GM23338 (cell line): ENCODE data around the gene MLF2. TPM values are rescaled to one million over a fixed set of nuclear protein-coding genes. Genes with fewer than 3 reads are reported as not detected.

ENCODE experiments used
- ATAC-seq: fragments of 200-7000 bp; cut with Tn5 transposase; 3 replicates; pipeline ENCODE4 v1.9.1; 2020
- DNase-seq: peaks from one replicate; pipeline ENCODE4 v3.0.0-alpha.2; 2015; ENCODE audit warnings: low spot score
- H2AFZ ChIP-seq: fragments of 200-600 bp; sonication (generic); 2 replicates; pipeline ENCODE4 v1.8.0; 2016; ENCODE audit warnings: antibody characterized with exemption, mild to moderate bottlenecking, moderate library complexity
- H3F3A ChIP-seq: fragments of 200-600 bp; sonication (generic); replicated peaks from 2 replicates; pipeline ENCODE4 v1.8.0; 2017; ENCODE audit warnings: antibody characterized with exemption, mixed run types, low read depth
- H3K27ac ChIP-seq: fragments of 200-600 bp; sonication (generic); 2 replicates; pipeline ENCODE4 v1.6.1; 2016; ENCODE audit warnings: low read depth
- H3K27me3 ChIP-seq: fragments of 200-600 bp; sonication (generic); 2 replicates; pipeline ENCODE4 v1.8.0; 2016; ENCODE audit warnings: mild to moderate bottlenecking, mixed run types, moderate library complexity; ENCODE audit not compliant: insufficient read depth
- H3K36me3 ChIP-seq: fragments of 200-600 bp; sonication (generic); 2 replicates; pipeline ENCODE4 v1.8.0; 2016; ENCODE audit warnings: mild to moderate bottlenecking; ENCODE audit not compliant: insufficient read depth
- H3K4me1 ChIP-seq: fragments of 200-600 bp; sonication (generic); 2 replicates; pipeline ENCODE4 v1.8.0; 2016; ENCODE audit warnings: mild to moderate bottlenecking, moderate library complexity; ENCODE audit not compliant: insufficient read depth
- H3K4me2 ChIP-seq: fragments of 200-600 bp; sonication (generic); 2 replicates; pipeline ENCODE4 v1.7.1; 2017; ENCODE audit warnings: mixed run types
- H3K4me3 ChIP-seq: fragments of 200-600 bp; sonication (generic); 2 replicates; pipeline ENCODE4 v1.6.1; 2016; ENCODE audit warnings: mixed run types
- H3K79me2 ChIP-seq: fragments of 200-600 bp; sonication (generic); replicated peaks from 2 replicates; pipeline ENCODE4 v1.8.0; 2017; ENCODE audit warnings: mild to moderate bottlenecking; ENCODE audit not compliant: insufficient read depth
- H3K9me2 ChIP-seq: fragments of 200-600 bp; sonication (generic); 2 replicates; pipeline ENCODE4 v1.8.0; 2017; ENCODE audit not compliant: insufficient read depth
- H4K20me1 ChIP-seq: fragments of 200-600 bp; sonication (generic); replicated peaks from 2 replicates; pipeline ENCODE4 v1.8.0; 2017; ENCODE audit warnings: mild to moderate bottlenecking; ENCODE audit not compliant: insufficient read depth
- H3K27ac Mint-ChIP-seq: 2 replicates; pipeline ENCODE4 v1.8.0; 2020; ENCODE audit warnings: inconsistent platforms, mild to moderate bottlenecking, moderate library complexity, mixed read lengths
- H3K27me3 Mint-ChIP-seq: 3 replicates; pipeline ENCODE4 v1.8.0; 2022; ENCODE audit warnings: low read depth, mild to moderate bottlenecking, moderate library complexity, mixed read lengths, inconsistent platforms; ENCODE audit not compliant: insufficient read depth, poor library complexity
- H3K36me3 Mint-ChIP-seq: 3 replicates; pipeline ENCODE4 v1.8.0; 2021; ENCODE audit warnings: low read depth, mild to moderate bottlenecking, inconsistent platforms, moderate library complexity, mixed read lengths
- H3K4me1 Mint-ChIP-seq: 3 replicates; pipeline ENCODE4 v1.8.0; 2020; ENCODE audit warnings: mild to moderate bottlenecking, inconsistent platforms, mixed read lengths
- H3K4me3 Mint-ChIP-seq: 3 replicates; pipeline ENCODE4 v1.8.0; 2021; ENCODE audit warnings: moderate library complexity, mild to moderate bottlenecking, inconsistent platforms, mixed read lengths
- H3K9me3 Mint-ChIP-seq: 3 replicates; pipeline ENCODE4 v1.8.0; 2020; ENCODE audit warnings: moderate library complexity, mild to moderate bottlenecking, inconsistent platforms, mixed read lengths
- CREB1 ChIP-seq: fragments of 250-450 bp; sonication (Bioruptor Pico); IDR thresholded peaks from 2 replicates; pipeline ENCODE4 v1.5.0; 2020; ENCODE audit warnings: low read depth, mild to moderate bottlenecking, moderate library complexity
- CTCF ChIP-seq, 2 experiments: fragments of 200-600 bp in 1 of 2; sonication (generic) in 1 of 2; conservative IDR thresholded peaks; 2 replicates each; pipeline versions ENCODE4 v1.5.1 to v1.6.1; 2016 to 2017; ENCODE audit warnings: antibody characterized with exemption in 2 of 2, low read depth in 2 of 2, mild to moderate bottlenecking in 2 of 2, moderate library complexity in 1 of 2
- ETS1 ChIP-seq: IDR thresholded peaks from 2 replicates; pipeline ENCODE4 v1.6.1; 2016; ENCODE audit warnings: antibody characterized with exemption
- EZH2 ChIP-seq: fragments of 200-600 bp; sonication (generic); IDR thresholded peaks from one replicate; pipeline ENCODE4 v1.8.0; 2017; ENCODE audit warnings: antibody characterized with exemption, mild to moderate bottlenecking, low read depth; ENCODE audit not compliant: unreplicated experiment
- EZH2phosphoT487 ChIP-seq: fragments of 200-600 bp; sonication (generic); IDR thresholded peaks from one replicate; pipeline ENCODE4 v1.8.1; 2018; ENCODE audit warnings: antibody characterized with exemption; ENCODE audit not compliant: unreplicated experiment
- JUNB ChIP-seq: IDR thresholded peaks from one replicate; pipeline ENCODE4 v1.6.1; 2016; ENCODE audit warnings: antibody characterized with exemption; ENCODE audit not compliant: unreplicated experiment
- NANOG ChIP-seq: IDR thresholded peaks from 2 replicates; pipeline ENCODE4 v1.6.1; 2016; ENCODE audit warnings: antibody characterized with exemption, borderline replicate concordance
- POLR2AphosphoS5 ChIP-seq: IDR thresholded peaks from 2 replicates; pipeline ENCODE4 v1.6.1; 2016; ENCODE audit warnings: antibody characterized with exemption, low read depth
- STAT1 ChIP-seq: IDR thresholded peaks from one replicate; pipeline ENCODE4 v1.6.1; 2016; ENCODE audit warnings: antibody characterized with exemption; ENCODE audit not compliant: unreplicated experiment
- ZNF114 ChIP-seq: fragments of 250-450 bp; sonication (Bioruptor Pico); IDR thresholded peaks from 2 replicates; pipeline ENCODE4 v1.5.0; 2020; ENCODE audit warnings: mild to moderate bottlenecking, moderate library complexity
- ZNF331 ChIP-seq: fragments of 250-450 bp; sonication (Bioruptor Pico); IDR thresholded peaks from 2 replicates; pipeline ENCODE4 v1.5.0; 2020; ENCODE audit warnings: low read depth, mild to moderate bottlenecking, moderate library complexity
- polyA plus RNA-seq: library from polyadenylated mRNA; unstranded; fragments of >200 nt; fragmentation: Nextera tagmentation; extraction: Ambion mirVana; gene quantifications from 2 replicates; pipeline ENCODE4 v1.2.1, GENCODE V29; 2016
- total RNA-seq: library from RNA; depleted of rRNA; stranded (reverse); fragments of >200 nt; shearing (Covaris generic); gene quantifications from 2 replicates; pipeline ENCODE4 v1.2.3, GENCODE V29; 2014

MLF2 gene
- total and polyA plus RNA-seq, 2 experiments from 2014 or later = 280 to 289 TPM

- H3K27ac ChIP-seq = no peak overlapping the region
- Mint-ChIP-seq H3K36me3 (no peaks in the 10 kb centered on the region), H3K27me3 (peaks cover 10% of the 10 kb centered on the region), H3K4me1 (peaks cover 20% of the 10 kb centered on the region), H3K4me3 (no peak overlapping the region), H3K9me3 (no peaks in the 10 kb centered on the region), H3K27ac (no peak overlapping the region)
- no peaks in the 10 kb centered on the region for H4K20me1 ChIP-seq
- ATAC-seq (no peak), DNase-seq (no peak)
- TF ChIP-seq CTCF (conservative IDR thresholded peaks at IDR 0.05; ENCODE audit: low read depth in 2 of 2) (no peak), CREB1 (CRISPR knock-in tag) (no peak), ETS1 (no peak), POLR2AphosphoS5 (no peak), EZH2 (no peak), ZNF114 (CRISPR knock-in tag) (no peak), EZH2phosphoT487 (no peak), NANOG (no peak), JUNB (no peak)
- no peaks in the 10 kb centered on the region for H3K27me3 ChIP-seq
- H3K4me1 ChIP-seq = peaks cover 17% of the 10 kb centered on the region
- H3F3A ChIP-seq = no peaks in the 10 kb centered on the region
- no peak overlapping the region for H3K4me2 ChIP-seq
- no peaks in the 10 kb centered on the region for H3K9me2 ChIP-seq
- H3K79me2 ChIP-seq = no peaks in the 10 kb centered on the region
- no peaks in the 10 kb centered on the region for H3K36me3 ChIP-seq
- no peak overlapping the region for H3K4me3 ChIP-seq
- 0 out of 2 replicates have a peak overlapping the region, but pooled peaks have one; percentile 47 for H2AFZ ChIP-seq
Measured at GRCh38 chr12:6784296-6784695, 31.4 kb upstream of the MLF2 start.

- Mint-ChIP-seq H3K9me3 (no peaks in the 10 kb centered on the region), H3K36me3 (no peaks in the 10 kb centered on the region), H3K4me1 (peaks cover 20% of the 10 kb centered on the region), H3K27me3 (peaks cover 11% of the 10 kb centered on the region), H3K4me3 (no peak overlapping the region), H3K27ac (no peak overlapping the region)
- Histone ChIP-seq H3K4me1 (peaks cover 15% of the 10 kb centered on the region), H3K9me2 (no peaks in the 10 kb centered on the region), H3F3A (no peaks in the 10 kb centered on the region), H3K79me2 (no peaks in the 10 kb centered on the region), H3K36me3 (no peaks in the 10 kb centered on the region), H2AFZ (0 out of 2 replicates have a peak overlapping the region, but pooled peaks have one; percentile 47), H3K4me2 (no peak overlapping the region), H3K27me3 (no peaks in the 10 kb centered on the region), H4K20me1 (no peaks in the 10 kb centered on the region), H3K27ac (no peak overlapping the region), H3K4me3 (no peak overlapping the region)
- ATAC-seq (no peak), DNase-seq (no peak)
- no peak for TF ChIP-seq CREB1 (CRISPR knock-in tag)
- TF ChIP-seq NANOG = no peak
- TF ChIP-seq ZNF331 = no peak
- no peak for TF ChIP-seq ZNF114 (CRISPR knock-in tag)
- no peak for TF ChIP-seq STAT1
- TF ChIP-seq JUNB = no peak
- no peak for TF ChIP-seq POLR2AphosphoS5
- TF ChIP-seq EZH2phosphoT487 = no peak
- no peak for TF ChIP-seq CTCF (conservative IDR thresholded peaks at IDR 0.05; ENCODE audit: low read depth in 2 of 2)
Measured at GRCh38 chr12:6783828-6784227, 30.9 kb upstream of the MLF2 start.
